NOMO-1 (cell line): ENCODE measurements around the gene TIGIT.
A peak's percentile ranks its signal among the peaks of the same experiment; 100 is the strongest.

Experiments
- DNase-seq, 2 experiments: peaks; one replicate each; lab custom pipeline; 2025; ENCODE audit not compliant: unreplicated experiment in 2 of 2; lab: John Stamatoyannopoulos, UW

TIGIT gene

GRCh38 chr3:114308830-114309229 is 15.0 kb downstream of the TIGIT start:
- no peak for DNase-seq

- no peak for DNase-seq
These were observed 16.9 kb downstream of the TIGIT start for GRCh38 chr3:114310695-114311094.

GRCh38 chr3:114313426-114313825 is 19.6 kb downstream of the TIGIT start:
- DNase-seq, result no peak

GRCh38 chr3:114314282-114314681 is 20.5 kb downstream of the TIGIT start:
- no peak for DNase-seq

GRCh38 chr3:114318295-114318694 is 24.5 kb downstream of the TIGIT start:
- no peak for DNase-seq

GRCh38 chr3:114319453-114319852 is 25.6 kb downstream of the TIGIT start:
- no peak for DNase-seq

- no peak for DNase-seq
These were observed 26.4 kb downstream of the TIGIT start for GRCh38 chr3:114320246-114320645.

- DNase-seq, result no peak
These were observed 29.9 kb downstream of the TIGIT start for GRCh38 chr3:114323546-114324254.

- DNase-seq, result no peak
These were observed 33.8 kb downstream of the TIGIT start for GRCh38 chr3:114327665-114328064.

GRCh38 chr3:114328345-114328744 is 34.5 kb downstream of the TIGIT start:
- DNase-seq, result no peak

- DNase-seq, result no peak
These were observed 36.0 kb downstream of the TIGIT start for GRCh38 chr3:114329823-114330222.

- no peak for DNase-seq
These were observed 37.2 kb downstream of the TIGIT start for GRCh38 chr3:114331007-114331406.

- no peak for DNase-seq
These were observed 37.9 kb downstream of the TIGIT start for GRCh38 chr3:114331710-114332109.

- DNase-seq, result no peak
These were observed 38.7 kb downstream of the TIGIT start for GRCh38 chr3:114332342-114333179.

- DNase-seq, result no peak
These were observed 39.5 kb downstream of the TIGIT start for GRCh38 chr3:114333180-114333922.

- DNase-seq, result no peak
These were observed 40.1 kb downstream of the TIGIT start for GRCh38 chr3:114333923-114334240.

GRCh38 chr3:114336122-114336697 is 42.4 kb downstream of the TIGIT start:
- peak in 1 of 2 experiments; percentile 3 for DNase-seq

- DNase-seq, result no peak
These were observed 43.0 kb downstream of the TIGIT start for GRCh38 chr3:114336857-114337256.

GRCh38 chr3:114338651-114339357 is 45.0 kb downstream of the TIGIT start:
- DNase-seq, result no peak

GRCh38 chr3:114344492-114344891 is 50.7 kb downstream of the TIGIT start:
- DNase-seq, result no peak

GRCh38 chr3:114350271-114350670 is 56.4 kb downstream of the TIGIT start:
- no peak for DNase-seq
